Stimulated activated CD4-positive, alpha-beta T cell treated with anti-CD3 and anti-CD28 coated beads, TNF-alpha, amount 100 ng/mL, for 4 hours (primary cell): ENCODE data around the gene ZCCHC7.
A peak's percentile ranks its signal among the peaks of the same experiment; 100 is the strongest.
"Not testable (repeated sequence)": the region's sequence is repeated elsewhere in the genome, so short reads cannot be mapped to it uniquely, and the experiment has no call there.

Experiments
- DNase-seq, 3 experiments: peaks; one replicate each; pipeline ENCODE4 v3.0.0-alpha.2; 2020; ENCODE audit warnings: low read depth in 3 of 3

The ZCCHC7 gene

GRCh38 chr9:37120843-37121335 is 515 bp downstream of the ZCCHC7 start:
- DNase-seq, result peak in 1 of 3 experiments; percentile 5

- DNase-seq, result no peak
These were observed 1.5 kb downstream of the ZCCHC7 start for GRCh38 chr9:37121881-37122280.

- no peak for DNase-seq
These were observed 5.9 kb downstream of the ZCCHC7 start for GRCh38 chr9:37126214-37126788.

GRCh38 chr9:37127018-37127417 is 6.6 kb downstream of the ZCCHC7 start:
- DNase-seq, result no peak

- no peak for DNase-seq
These were observed 7.7 kb downstream of the ZCCHC7 start for GRCh38 chr9:37128051-37128450.

DNA sequence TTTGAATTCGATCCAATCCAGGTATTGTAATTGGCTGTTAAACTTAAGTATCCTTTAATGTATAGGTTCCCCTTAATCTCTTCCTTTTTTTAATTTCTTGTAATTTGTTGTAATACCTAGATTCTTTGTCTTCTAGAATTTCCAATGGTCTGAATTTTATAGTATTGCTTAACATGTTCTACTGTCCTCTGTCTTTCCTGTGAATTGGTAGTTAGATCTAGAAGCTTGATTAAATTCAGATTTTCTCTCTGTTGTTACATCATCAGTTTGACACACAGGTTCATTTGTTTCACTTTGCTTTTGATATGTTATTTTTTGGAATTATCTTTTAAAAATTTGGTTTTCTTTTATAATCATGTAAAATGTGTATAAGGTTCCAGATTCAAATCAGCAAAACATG is 13.8 kb downstream of the ZCCHC7 start:
- DNase-seq, result no peak

DNA sequence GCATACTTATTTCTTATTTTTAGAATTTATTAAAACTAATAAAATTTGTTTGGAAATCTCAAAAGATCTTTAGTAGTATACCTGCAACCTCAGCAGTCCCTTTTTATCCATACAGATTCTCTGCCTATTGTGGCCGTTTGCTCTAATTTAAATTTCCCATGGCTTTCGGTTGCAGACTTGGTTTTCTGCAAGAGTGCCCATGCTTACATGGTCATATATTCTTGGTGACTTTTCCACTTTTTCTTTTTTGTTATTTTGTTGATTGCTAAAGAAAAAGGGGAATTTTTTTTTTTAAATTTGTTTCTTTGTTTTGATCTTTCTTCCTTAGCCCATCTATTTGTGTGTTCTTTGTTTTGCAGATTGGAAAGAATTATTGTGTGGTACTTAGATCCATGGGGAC is 20.6 kb downstream of the ZCCHC7 start:
- DNase-seq, result no peak

DNA sequence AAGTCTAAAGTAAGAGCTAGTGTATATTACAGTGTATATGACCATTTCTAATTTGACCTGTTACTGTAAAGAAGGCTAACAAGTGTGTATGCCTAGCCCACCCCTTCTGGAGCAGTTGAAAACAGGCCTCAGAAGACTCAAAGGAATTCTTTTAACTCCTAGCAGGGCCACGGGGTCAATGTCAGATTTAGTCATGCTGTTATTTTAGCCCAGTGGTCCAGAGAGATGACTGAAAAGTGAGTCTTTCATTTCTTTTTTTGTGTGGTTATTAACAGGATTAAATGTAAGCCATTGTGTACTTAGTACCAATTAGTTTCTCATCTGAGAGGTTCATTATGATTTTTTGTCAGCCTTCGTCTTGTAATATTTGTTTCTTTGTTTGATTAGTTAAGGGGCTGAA is 24.4 kb downstream of the ZCCHC7 start:
- no peak for DNase-seq

- no peak for DNase-seq
These were observed 26.0 kb downstream of the ZCCHC7 start for GRCh38 chr9:37146410-37146809.

DNA sequence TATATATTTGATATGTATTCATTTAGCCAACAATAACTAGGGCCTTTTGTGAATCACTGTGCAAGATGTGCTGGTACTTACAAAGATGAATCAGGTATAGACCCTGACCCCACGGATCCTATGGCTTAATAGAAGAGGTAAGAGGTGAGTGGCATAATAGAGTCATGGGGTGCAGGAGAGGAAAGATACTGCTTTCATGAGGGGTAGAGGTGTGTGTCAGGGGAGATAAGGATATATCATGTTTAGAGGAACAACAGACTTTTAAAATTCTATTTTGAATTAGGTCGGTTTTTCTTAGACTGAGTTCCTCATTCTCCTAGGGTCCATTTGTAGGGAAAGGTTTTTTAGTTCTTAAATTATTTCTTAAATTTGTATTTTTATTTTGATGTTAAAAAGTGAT is 27.8 kb downstream of the ZCCHC7 start:
- DNase-seq, result no peak

GRCh38 chr9:37149666-37150308 is 29.4 kb downstream of the ZCCHC7 start:
- no peak for DNase-seq

DNA sequence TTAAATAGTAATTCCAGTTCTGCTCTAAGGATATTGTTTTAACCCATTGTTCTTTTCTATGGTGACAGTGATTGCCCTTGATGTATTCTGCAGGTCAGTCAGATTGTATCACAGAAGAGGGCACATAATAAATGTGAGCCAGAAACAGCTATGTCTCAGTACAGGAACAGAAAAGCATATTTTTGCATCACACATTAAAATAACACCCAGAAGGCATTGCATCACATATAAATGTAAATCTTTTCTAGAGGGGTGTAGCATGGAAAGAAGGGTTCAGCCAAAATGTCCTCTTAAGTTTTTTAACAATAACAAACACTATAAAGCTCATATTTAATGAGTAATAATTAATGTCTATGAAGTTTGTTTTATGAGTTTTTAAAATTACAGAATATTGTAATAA is 30.0 kb downstream of the ZCCHC7 start:
- DNase-seq, result no peak

DNA sequence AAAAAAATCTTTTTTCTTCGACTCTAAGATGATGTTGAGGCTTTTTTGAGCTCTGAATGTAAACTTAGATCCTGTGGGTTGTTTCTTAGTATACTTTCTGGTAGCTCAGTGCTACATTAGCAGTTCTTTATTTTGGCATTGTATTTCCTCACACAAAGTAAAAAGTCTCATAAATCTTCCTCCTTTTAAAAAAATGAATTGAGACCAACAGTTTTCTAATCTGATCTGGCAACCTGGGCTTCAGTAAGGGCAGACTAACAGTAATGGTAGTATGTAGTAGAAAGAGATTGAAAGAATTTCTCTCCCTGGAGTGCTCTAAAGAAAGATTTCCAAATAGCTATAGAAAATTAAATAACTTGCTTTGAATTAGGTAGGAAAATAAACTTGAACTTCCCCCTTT is 31.4 kb downstream of the ZCCHC7 start:
- no peak for DNase-seq

DNA sequence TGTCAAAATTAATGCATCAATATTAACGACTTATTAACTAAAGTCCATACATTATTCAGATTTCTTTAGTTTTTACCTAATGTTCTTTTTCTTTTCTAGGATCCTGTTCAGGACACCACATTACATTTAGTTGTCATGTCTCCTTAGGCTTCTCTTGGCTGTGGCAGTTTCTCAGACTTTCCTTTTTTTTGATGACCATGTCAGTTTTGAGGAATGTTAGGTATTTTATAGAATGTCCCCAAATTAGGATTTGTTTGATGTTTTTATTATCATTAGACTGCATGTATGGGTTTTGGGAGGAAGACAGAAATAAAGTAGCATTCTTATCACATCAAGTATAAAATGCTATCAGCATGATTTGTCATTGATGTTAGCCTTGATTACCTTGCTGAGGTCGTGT is 32.0 kb downstream of the ZCCHC7 start:
- DNase-seq, result no peak

DNA sequence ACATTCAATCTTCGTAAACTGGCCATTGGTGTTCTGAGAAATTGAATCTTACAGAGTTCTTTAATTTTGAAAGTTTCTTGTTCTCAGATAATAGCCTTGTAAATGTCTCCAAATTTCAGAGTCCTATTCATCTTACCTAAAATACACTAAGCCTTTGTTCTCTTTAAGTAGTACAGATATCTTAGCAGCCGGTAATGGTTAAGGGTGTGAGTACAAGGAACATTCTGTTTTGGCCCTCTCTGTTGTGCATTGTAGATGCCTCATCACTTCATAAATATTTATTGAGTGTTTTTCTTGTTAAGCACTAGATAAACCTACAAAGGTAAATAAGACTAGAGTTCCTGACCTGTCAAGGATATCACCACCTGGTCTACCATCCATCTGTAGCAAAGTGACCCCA is 35.2 kb downstream of the ZCCHC7 start:
- DNase-seq, result no peak

DNA sequence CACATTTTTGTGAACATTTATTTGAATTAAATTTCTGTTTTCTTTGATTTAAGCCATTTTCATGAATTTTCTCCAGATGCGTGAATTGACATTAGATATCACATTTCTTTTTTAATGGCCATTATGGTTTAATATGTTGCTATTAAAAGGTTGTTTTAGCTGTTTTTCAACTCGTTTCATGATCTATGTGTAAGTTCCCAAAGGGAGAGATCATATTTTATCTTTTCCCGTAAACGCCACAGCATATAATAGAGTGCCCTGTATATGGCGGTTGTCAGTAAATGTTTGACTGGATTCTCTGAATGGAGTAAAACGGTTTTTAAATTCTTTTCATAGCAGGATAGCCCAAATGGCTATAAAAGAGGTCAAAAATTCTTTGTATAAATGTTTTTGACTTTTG is 35.8 kb downstream of the ZCCHC7 start:
- no peak for DNase-seq

DNA sequence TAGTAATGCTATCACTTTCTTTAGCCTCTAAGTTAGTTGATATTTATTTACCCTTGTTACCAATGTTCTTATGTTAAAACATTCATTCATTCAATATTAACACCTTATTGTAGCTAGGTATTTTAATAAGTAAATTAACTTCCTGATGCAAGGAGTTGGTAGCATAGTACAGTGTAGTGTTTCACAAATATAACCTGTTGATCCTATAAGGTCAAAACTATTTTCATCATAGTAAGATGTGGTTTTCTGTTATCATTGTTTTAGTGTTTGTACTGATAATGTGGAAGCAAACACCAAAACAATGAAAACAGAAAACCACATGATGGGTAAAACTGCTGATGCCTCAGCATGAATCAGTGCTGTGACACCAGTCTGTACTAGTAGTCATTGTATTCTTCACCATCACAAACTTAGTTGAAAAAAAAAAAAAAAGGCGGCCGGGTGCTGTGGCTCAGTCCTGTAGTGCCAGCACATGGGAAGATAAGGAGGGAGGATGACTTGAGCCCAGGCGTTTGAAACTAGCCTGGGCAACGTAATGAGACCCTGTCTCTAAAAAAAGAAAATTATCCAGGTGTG is 36.5 kb downstream of the ZCCHC7 start:
- no peak for DNase-seq

- DNase-seq, result no peak
These were observed 37.5 kb downstream of the ZCCHC7 start for GRCh38 chr9:37157726-37158377.

GRCh38 chr9:37163299-37163698 is 42.9 kb downstream of the ZCCHC7 start:
- DNase-seq, result no peak

DNA sequence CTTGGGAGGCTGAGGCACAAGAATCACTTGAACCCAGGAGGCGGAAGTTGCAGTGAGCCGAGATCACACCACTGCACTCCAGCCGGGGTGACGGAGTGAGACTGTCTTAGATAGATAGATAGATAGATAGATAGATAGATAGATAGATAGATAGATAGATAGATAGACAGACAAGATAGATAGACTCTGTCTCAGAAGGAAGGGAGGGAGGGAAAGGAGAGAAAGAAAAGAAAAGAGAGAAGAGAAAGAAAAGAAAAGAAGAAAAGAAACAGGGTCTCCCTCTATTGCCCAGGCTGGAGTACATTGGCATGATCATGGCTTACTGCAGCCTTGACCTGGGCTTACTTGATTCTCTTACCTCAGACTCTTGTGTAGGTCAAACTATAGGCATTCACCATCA is 44.0 kb downstream of the ZCCHC7 start:
- not testable (repeated sequence) for DNase-seq

- DNase-seq, result no peak
These were observed 45.3 kb downstream of the ZCCHC7 start for GRCh38 chr9:37165644-37166043.

GRCh38 chr9:37167456-37168047 is 47.2 kb downstream of the ZCCHC7 start:
- DNase-seq, result no peak

GRCh38 chr9:37172557-37172956 is 52.2 kb downstream of the ZCCHC7 start:
- no peak for DNase-seq
